Caco-2 (cell line): Measurements from ENCODE around the gene BEST1. TPM values are rescaled to one million over a fixed set of nuclear protein-coding genes. Genes with fewer than 3 reads are reported as not detected.

Experiments used
- BruUV-seq: library from RNA; stranded (reverse); fragments of 400-500 nt; replicated peaks from 2 replicates; lab custom pipeline; 2021; lab: Mats Ljungman, UMichigan
- CTCF ChIA-PET: fragments of 300-600 bp; sonication (Branson Sonifier 250); formaldehyde crosslinking; loops from one replicate; lab custom pipeline; 2022; ENCODE audit warnings: antibody characterized with exemption; lab: Charles Lee
- POLR2A ChIA-PET: fragments of 300-600 bp; sonication (Branson Sonifier 250); formaldehyde crosslinking; loops from one replicate; lab custom pipeline; 2022; ENCODE audit warnings: antibody characterized with exemption; lab: Charles Lee
- DNase-seq, 2 experiments: peaks; one replicate each; pipeline versions ENCODE4 v3.0.0 to v3.0.0-alpha.2; 2020 to 2022
- H3K27me3 ChIP-seq: replicated peaks from 2 replicates; pipeline ENCODE4 v1.6.0; 2011; ENCODE audit warnings: low read length; ENCODE audit not compliant: control insufficient read depth, insufficient read depth
- H3K36me3 ChIP-seq: 2 replicates; pipeline ENCODE4 v1.5.1; 2011; ENCODE audit warnings: low read length; ENCODE audit not compliant: control insufficient read depth, insufficient read depth
- H3K4me1 ChIP-seq: fragments of 250-450 bp; sonication (Bioruptor Pico); 2 replicates; pipeline ENCODE4 v1.5.1; 2020; ENCODE audit warnings: mild to moderate bottlenecking
- H3K4me3 ChIP-seq: 2 replicates; pipeline ENCODE4 v1.5.1; 2011; ENCODE audit warnings: low read depth, mild to moderate bottlenecking, control low read depth, low read length
- H3K9me3 ChIP-seq: fragments of 250-450 bp; sonication (Bioruptor Pico); 2 replicates; pipeline ENCODE4 v1.5.1; 2020; ENCODE audit warnings: mild to moderate bottlenecking, moderate library complexity
- H3K27ac Mint-ChIP-seq: one replicate; pipeline ENCODE4 v1.8.0; 2022; ENCODE audit warnings: mixed read lengths; ENCODE audit not compliant: unreplicated experiment
- H3K27me3 Mint-ChIP-seq: one replicate; pipeline ENCODE4 v1.8.0; 2022; ENCODE audit warnings: mixed read lengths; ENCODE audit not compliant: insufficient read depth, unreplicated experiment
- H3K36me3 Mint-ChIP-seq: one replicate; pipeline ENCODE4 v1.8.0; 2022; ENCODE audit warnings: mild to moderate bottlenecking, mixed read lengths; ENCODE audit not compliant: insufficient read depth, unreplicated experiment
- H3K4me1 Mint-ChIP-seq: one replicate; pipeline ENCODE4 v1.8.0; 2022; ENCODE audit warnings: low read depth, mixed read lengths; ENCODE audit not compliant: unreplicated experiment
- H3K4me3 Mint-ChIP-seq: one replicate; pipeline ENCODE4 v1.8.0; 2022; ENCODE audit warnings: mild to moderate bottlenecking, moderate library complexity, mixed read lengths; ENCODE audit not compliant: unreplicated experiment
- H3K9me3 Mint-ChIP-seq: one replicate; pipeline ENCODE4 v1.8.0; 2022; ENCODE audit warnings: mixed read lengths; ENCODE audit not compliant: unreplicated experiment
- CTCF ChIP-seq, 2 experiments: fragments of 200-600 bp in 1 of 2; IDR thresholded peaks; 1 replicate in 1 of 2; 2 replicates in 1 of 2; pipeline versions ENCODE4 v1.5.1 to v1.8.0; 2011 to 2022; ENCODE audit warnings: antibody characterized with exemption in 1 of 2, control low read depth in 1 of 2, inconsistent platforms in 1 of 2, low read depth in 1 of 2, low read length in 1 of 2, mild to moderate bottlenecking in 1 of 2, moderate library complexity in 1 of 2; ENCODE audit not compliant: insufficient read depth in 1 of 2, severe bottlenecking in 1 of 2, unreplicated experiment in 1 of 2
- intact Hi-C: fragments of 100-400 bp; cut with micrococcal nuclease; formaldehyde crosslinking; loops from one replicate; pipeline ENCODE4 v1.10.0; 2022; ENCODE audit not compliant: unreplicated experiment
- total RNA-seq: library from RNA; stranded (reverse); gene quantifications from 2 replicates; pipeline ENCODE4 v1.2.3, GENCODE V29; 2022

The BEST1 gene
- total RNA-seq, 1 experiment from 2014 or later = 6.7 TPM

- no peaks in the 10 kb centered on the region for H3K9me3 ChIP-seq
- TF ChIP-seq CTCF (IDR thresholded peaks at IDR 0.05; ENCODE audit: insufficient read depth in 1 of 2, low read depth in 1 of 2, low read length in 1 of 2, severe bottlenecking in 1 of 2, unreplicated experiment in 1 of 2) = no peak
- no peaks in the 10 kb centered on the region for H3K27me3 ChIP-seq
- H3K27me3 Mint-ChIP-seq = no peaks in the 10 kb centered on the region
- H3K9me3 Mint-ChIP-seq = no peaks in the 10 kb centered on the region
- H3K4me3 ChIP-seq = no peak overlapping the region
- peaks cover 16% of the 10 kb centered on the region for H3K4me1 ChIP-seq
- H3K4me1 Mint-ChIP-seq = no peaks in the 10 kb centered on the region
- DNase-seq = no peak
- BruUV-seq = no TSS peak
- H3K4me3 Mint-ChIP-seq = peak overlapping the region; percentile 71
- ChIA-PET POLR2A (interaction anchor here (0.7 to 1.9 kb wide), 3 partner anchors 14 to 162 kb away, joined by 4 to 21 read pairs (median 8); partner anchors contain the start of genes FEN1, FTH1 and TMEM258), CTCF (interaction anchor here (0.6 to 1.6 kb wide), 10 partner anchors 13 to 422 kb away, joined by 3 to 15 read pairs (median 5); partner anchors contain the start of gene FTH1)
- H3K36me3 Mint-ChIP-seq = peaks cover 22% of the 10 kb centered on the region
- H3K36me3 ChIP-seq = no peaks in the 10 kb centered on the region
- intact Hi-C loops = loop anchor here (2.0 kb wide), 1 partner anchor 129 kb away; no protein-coding TSS in a partner anchor
- H3K27ac Mint-ChIP-seq = peak overlapping the region; percentile 66
These were observed 4.1 kb downstream of the BEST1 start for GRCh38 chr11:61954106-61954850.

- H3K27ac Mint-ChIP-seq = peak overlapping the region; percentile 66
- H3K27me3 ChIP-seq = no peaks in the 10 kb centered on the region
- TSS peak; percentile 30 for BruUV-seq
- H3K36me3 Mint-ChIP-seq = peaks cover 16% of the 10 kb centered on the region
- H3K4me3 ChIP-seq = peak overlapping the region; percentile 43
- TF ChIP-seq CTCF (IDR thresholded peaks at IDR 0.05; ENCODE audit: insufficient read depth in 1 of 2, low read depth in 1 of 2, low read length in 1 of 2, severe bottlenecking in 1 of 2, unreplicated experiment in 1 of 2) = peak in 1 of 2 experiments; percentile 37
- intact Hi-C loops = loop anchor here (1.0 to 2.0 kb wide), 2 partner anchors 99 to 128 kb away; no protein-coding TSS in a partner anchor
- H3K27me3 Mint-ChIP-seq = no peaks in the 10 kb centered on the region
- DNase-seq = peak; percentile 67 to 79
- no peaks in the 10 kb centered on the region for H3K4me1 Mint-ChIP-seq
- peak overlapping the region; percentile 71 for H3K4me3 Mint-ChIP-seq
- H3K9me3 ChIP-seq = no peaks in the 10 kb centered on the region
- CTCF ChIA-PET = interaction anchor here (0.6 to 1.6 kb wide), 16 partner anchors 12 to 421 kb away, joined by 3 to 15 read pairs (median 4); partner anchors contain the start of genes FTH1 and RAB3IL1
- no peaks in the 10 kb centered on the region for H3K9me3 Mint-ChIP-seq
- POLR2A ChIA-PET = interaction anchor here (0.7 to 1.9 kb wide), 3 partner anchors 13 to 162 kb away, joined by 4 to 21 read pairs (median 8); partner anchors contain the start of genes FEN1, FTH1 and TMEM258
- H3K4me1 ChIP-seq = peaks cover 11% of the 10 kb centered on the region
- H3K36me3 ChIP-seq = no peaks in the 10 kb centered on the region
These were observed 4.8 kb downstream of the BEST1 start for GRCh38 chr11:61954851-61955421.
